H7 (cell line): Measurements from ENCODE around the gene UCHL3. TPM values are rescaled to one million over a fixed set of nuclear protein-coding genes. Genes with fewer than 3 reads are reported as not detected.

Experiments used
- DNase-seq: peaks from one replicate; pipeline ENCODE4 v3.0.0; 2012
- H3K27me3 ChIP-seq: 2 replicates; pipeline ENCODE4 v1.6.0; 2011; ENCODE audit warnings: mild to moderate bottlenecking, low read length; ENCODE audit not compliant: control insufficient read depth, insufficient read depth
- H3K36me3 ChIP-seq: replicated peaks from 2 replicates; pipeline ENCODE4 v1.5.1; 2011; ENCODE audit warnings: low read length; ENCODE audit not compliant: control insufficient read depth, insufficient read depth
- H3K4me3 ChIP-seq: 2 replicates; pipeline ENCODE4 v1.5.1; 2011; ENCODE audit warnings: low read depth, mild to moderate bottlenecking, control low read depth, low read length, moderate library complexity; ENCODE audit not compliant: insufficient read depth
- total RNA-seq: library from RNA; depleted of rRNA; stranded (reverse); fragments of >200 nt; shearing (Covaris generic); gene quantifications from 2 replicates; pipeline ENCODE4 v1.2.3, GENCODE V29; 2014; rRNA removed

Gene UCHL3
- total RNA-seq, 1 experiment from 2014 or later = 49.2 TPM

DNA sequence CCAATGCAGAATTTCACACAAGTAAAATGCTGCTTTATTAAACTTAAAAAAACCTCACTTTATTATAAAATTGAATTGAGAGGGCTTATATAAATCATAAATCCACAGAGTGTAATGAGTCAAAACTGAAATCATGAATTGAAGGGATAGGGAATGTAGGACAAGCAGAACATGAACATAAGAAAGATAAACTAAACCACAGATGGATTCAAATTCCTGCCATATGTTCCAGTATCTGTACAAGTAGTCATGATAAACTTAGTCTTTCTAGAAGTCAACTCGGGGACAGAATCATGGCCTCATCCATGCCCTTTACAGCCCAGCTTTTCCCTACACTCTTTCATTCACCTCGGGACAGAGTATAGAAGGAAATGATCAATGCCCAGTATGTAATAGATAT lies 103.1 kb downstream of the UCHL3 start:
- no peak overlapping the region for H3K4me3 ChIP-seq
- H3K36me3 ChIP-seq = no peaks in the 10 kb centered on the region
- DNase-seq = no peak
- H3K27me3 ChIP-seq = no peaks in the 10 kb centered on the region

Other genes with a start within 250 kb of the UCHL3 start
- gene TBC1D4, start 67.6 kb upstream of the UCHL3 start, total RNA-seq = 15.5 and 22.5 TPM in 2 replicates
- 172 and 173 TPM in 2 replicates for gene COMMD6, start 11.9 kb upstream of the UCHL3 start, total RNA-seq
- 7.6 and 11.7 TPM in 2 replicates for gene LMO7, start 86.5 kb downstream of the UCHL3 start, total RNA-seq